IMR-90 (cell line): ENCODE data around the gene EHBP1L1.

ENCODE experiments used
- CEBPB ChIP-seq: IDR thresholded peaks from 2 replicates; pipeline ENCODE4 v1.6.1; 2012; ENCODE audit warnings: low read depth, low read length, improper control_type of control experiment
- CTCF ChIP-seq: conservative IDR thresholded peaks from 2 replicates; pipeline ENCODE4 v1.5.1; 2012; ENCODE audit warnings: mild to moderate bottlenecking, low read depth, low read length, improper control_type of control experiment
- FOS ChIP-seq: fragments of 150-350 bp; IDR thresholded peaks from 2 replicates; pipeline ENCODE4 v1.6.1; 2016; ENCODE audit warnings: low read depth, low read length
- MAFK ChIP-seq: IDR thresholded peaks from 2 replicates; pipeline ENCODE4 v1.6.1; 2012; ENCODE audit warnings: low read depth, low read length, improper control_type of control experiment
- MAZ ChIP-seq: IDR thresholded peaks from 2 replicates; pipeline ENCODE4 v1.6.1; 2012; ENCODE audit warnings: low read depth, mild to moderate bottlenecking, low read length, improper control_type of control experiment, moderate library complexity, borderline replicate concordance

- TF ChIP-seq CTCF = no peak
- no peak for TF ChIP-seq FOS
- no peak for TF ChIP-seq CEBPB
- no peak for TF ChIP-seq MAZ
- no peak for TF ChIP-seq MAFK
Measured at GRCh38 chr11:65609665-65610064, 33.8 kb downstream of the EHBP1L1 start.
